ENCODE measurements around the gene CDT1.
"Not testable (repeated sequence)": the region's sequence is repeated elsewhere in the genome, so short reads cannot be mapped to it uniquely, and the experiment has no call there.

The CDT1 gene

DNA sequence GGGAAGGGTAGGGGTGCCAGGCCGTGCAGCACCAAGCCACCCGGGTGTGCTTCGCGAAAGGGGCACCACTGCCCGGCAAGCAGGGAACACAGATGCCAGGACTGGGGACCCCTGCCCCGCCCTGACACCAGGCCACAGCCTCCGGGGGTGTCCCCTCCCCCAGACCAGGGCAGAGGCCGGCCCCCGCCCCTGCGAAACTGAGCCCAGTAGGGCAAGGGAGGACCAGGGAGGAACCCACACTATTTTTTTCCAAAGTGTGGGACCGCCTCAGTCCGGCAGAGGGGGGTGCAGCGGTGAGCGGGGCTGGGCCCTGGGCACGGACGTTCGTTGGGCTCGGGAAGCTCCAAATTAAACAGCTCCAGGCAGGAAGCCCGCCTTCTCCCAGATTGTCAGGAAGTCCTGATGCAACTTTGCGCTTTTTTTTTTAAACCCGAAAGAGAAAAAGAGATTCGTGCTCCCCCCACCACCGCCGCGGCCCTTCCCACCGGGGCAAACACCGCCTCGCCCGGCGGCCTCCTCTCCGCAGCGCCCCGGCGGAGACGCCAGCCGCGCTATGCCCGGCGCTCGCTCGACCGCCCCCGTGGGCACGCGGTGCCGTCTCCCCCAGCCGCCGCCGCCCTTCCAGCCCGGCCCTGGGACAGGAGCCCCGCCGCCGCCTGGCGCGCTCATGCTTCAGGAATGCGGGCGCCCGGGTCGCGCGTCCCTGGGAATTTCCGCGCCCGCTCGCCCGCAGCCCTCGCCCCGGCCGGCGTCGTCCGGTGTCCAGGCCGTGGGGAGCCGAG lies 19.3 kb upstream of the CDT1 start:
- DNase-seq = no peak

- no peak for DNase-seq
Measured at GRCh38 chr16:88784856-88785105, 18.8 kb upstream of the CDT1 start.

DNA sequence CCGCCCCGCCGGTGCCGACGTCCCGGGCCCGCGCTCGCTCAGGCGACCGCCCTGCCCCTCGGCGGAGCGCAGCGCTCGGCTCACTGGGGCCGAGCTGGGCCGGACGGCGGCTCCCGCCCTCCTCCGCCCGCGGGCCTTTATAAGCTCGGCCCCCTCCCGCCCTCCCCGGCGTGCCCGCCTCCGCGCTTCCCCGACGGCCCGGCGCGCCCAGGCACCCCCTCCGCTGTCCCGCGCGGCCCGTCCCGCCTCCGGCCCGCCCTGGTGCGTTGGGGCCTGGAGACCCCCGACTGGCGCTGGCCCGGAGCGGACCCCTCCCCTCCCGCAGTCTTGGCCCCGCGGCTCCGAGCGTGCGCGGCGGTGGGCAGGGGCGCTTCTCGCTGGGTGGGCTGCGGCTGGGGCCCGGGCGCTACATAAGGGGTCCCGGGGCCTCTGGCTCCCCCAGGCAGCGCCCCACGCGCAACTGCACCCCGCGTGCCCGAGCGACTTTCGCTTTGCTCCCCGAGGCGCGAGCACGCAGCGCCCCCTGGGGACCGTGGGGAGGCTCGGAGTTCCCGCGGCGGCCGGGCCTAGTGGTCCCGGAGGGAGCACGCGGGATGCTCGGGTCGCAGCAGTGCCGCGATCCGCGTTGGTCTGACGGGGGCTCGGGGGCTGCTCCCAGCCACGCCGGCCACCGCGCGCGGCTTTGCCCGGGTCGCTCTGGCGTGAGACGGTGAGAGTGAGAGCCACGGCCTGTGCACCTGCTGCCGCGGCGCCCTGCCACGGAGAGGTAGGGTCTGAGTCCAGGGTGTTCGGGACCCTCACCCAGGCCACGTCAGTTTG lies 18.3 kb upstream of the CDT1 start, which contains the start of gene PIEZO1:
TSS of gene PIEZO1 (minus strand) at position 115 of the 819 bp plus-strand sequence. CDS start 256 bp downstream, outside the sequence.
- DNase-seq = no peak

- no peak for DNase-seq
Measured at GRCh38 chr16:88787579-88788314, 15.8 kb upstream of the CDT1 start.

- DNase-seq = not testable (repeated sequence)
Measured at GRCh38 chr16:88788749-88789148, 14.8 kb upstream of the CDT1 start.

- DNase-seq = no peak
Measured at GRCh38 chr16:88789594-88789993, 14.0 kb upstream of the CDT1 start.

GRCh38 chr16:88790312-88791211 lies 13.0 kb upstream of the CDT1 start:
- DNase-seq = no peak

DNA sequence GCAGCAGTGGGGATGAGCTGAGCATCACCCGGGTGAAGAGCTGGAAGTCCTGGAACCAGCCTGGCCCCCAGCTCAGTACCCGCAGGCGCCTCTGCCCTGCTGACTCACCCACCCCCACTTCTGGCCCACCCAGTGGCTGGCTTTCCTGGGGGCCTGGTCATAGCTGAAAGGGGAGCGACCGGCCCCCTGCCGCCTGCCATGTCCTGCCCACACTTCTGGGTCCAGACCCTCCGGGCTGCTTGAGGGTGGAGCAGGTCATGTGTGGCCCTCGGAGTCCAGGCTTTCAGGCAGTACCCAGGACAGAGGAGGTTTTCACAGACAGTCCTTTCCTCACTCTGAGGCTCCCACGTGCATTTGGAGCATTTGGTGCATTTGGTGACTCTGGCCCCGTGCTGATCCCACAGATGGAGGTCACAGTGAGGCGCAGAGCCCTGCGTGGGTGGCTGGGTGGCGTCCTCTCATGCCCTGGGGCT lies 11.5 kb upstream of the CDT1 start:
- no peak for DNase-seq

GRCh38 chr16:88792668-88793250 lies 10.8 kb upstream of the CDT1 start:
- no peak for DNase-seq

GRCh38 chr16:88793251-88793954 lies 10.2 kb upstream of the CDT1 start:
- no peak for DNase-seq

GRCh38 chr16:88796278-88796677 lies 7.3 kb upstream of the CDT1 start:
- no peak for DNase-seq

DNA sequence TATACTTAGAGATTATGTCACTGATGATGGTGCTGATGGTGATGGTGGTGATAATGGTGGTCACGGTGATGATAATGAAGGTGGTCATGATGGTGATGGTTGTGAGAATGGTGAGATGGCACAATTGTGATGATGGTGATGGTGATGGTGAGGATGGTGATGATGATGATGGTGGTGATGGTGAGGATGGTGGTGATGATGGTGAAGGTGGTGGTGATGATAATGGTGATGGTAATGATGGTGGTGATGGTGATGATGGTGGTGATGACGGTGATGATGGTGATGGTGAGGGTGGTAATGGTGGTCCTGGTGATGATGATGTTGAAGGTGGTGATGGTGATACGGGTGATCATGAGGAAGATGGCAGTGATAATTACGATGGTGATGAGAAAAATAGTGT lies 5.5 kb upstream of the CDT1 start:
- DNase-seq = no peak

- no peak for DNase-seq
Measured at GRCh38 chr16:88798772-88799455, 4.7 kb upstream of the CDT1 start.

DNA sequence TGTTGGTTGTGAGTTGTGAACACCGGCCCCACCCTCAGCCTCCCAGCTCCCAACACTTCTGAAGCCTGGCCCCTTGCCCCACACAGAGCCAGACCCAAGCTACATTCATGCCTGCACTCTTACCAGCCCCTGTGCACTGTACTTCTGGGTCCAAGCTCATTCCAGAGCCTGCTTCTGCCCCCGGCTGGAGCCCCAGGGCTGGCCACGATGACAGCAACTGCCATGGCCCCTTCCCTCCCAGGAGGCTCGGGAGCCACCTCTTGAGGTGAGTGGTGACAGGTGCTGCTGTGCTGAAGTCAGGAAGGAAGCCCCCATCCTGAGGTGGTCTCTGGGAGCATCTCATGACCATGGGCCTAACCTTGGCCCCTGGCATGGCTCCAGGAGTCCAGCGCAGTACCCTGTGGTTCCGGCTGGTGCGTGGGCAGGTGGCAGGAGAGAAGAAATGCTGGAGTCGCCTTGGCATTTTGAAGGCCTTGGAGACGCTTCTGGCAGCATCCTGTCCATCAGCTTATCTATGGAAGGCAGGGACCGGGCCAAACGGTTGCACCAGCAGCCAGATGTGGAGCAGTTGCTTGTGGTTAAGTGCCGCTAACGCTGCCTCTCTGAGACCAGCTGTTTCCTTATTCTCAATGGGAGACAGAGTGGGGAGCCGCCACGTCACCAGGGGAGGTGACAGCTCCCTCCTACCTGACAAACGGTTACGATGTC lies 3.9 kb upstream of the CDT1 start:
- DNase-seq = no peak

DNA sequence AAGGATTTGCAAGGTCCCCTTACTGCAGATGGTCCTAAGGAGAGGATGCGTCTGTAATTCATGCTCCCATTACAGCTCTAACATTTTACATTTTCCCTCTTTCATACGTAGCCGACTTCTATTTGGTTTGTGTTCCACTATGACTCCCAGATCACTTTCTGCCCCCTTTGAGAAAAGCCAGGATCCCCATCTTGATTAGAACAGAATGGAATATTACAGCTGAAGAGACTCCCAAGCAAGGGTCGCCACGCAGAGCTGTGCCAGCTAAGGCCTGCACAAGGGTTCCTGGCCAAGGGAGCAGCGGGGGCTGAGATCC lies 3.4 kb upstream of the CDT1 start:
- DNase-seq = no peak

- DNase-seq = no peak
Measured at GRCh38 chr16:88804173-88804551, 573 bp downstream of the CDT1 start.

GRCh38 chr16:88804552-88805339 lies 1.2 kb downstream of the CDT1 start:
- peak; percentile 26 for DNase-seq

GRCh38 chr16:88805340-88805715 lies 1.7 kb downstream of the CDT1 start:
- no peak for DNase-seq

GRCh38 chr16:88805887-88806393 lies 2.4 kb downstream of the CDT1 start:
- DNase-seq = no peak

All from NCI-H526 treated with DMSO at 0.1 percent for 48 hours (cell line).